Suprapubic skin (tissue), 4 donors: Measurements from ENCODE around the gene KIAA0930. TPM values are rescaled to one million over a fixed set of nuclear protein-coding genes. Genes with fewer than 3 reads are reported as not detected.
A peak's percentile ranks its signal among the peaks of the same experiment; 100 is the strongest.

ENCODE experiments used
- DNase-seq, 2 donors: peaks; one replicate each; pipeline ENCODE4 v3.0.0-alpha.2; 2019; ENCODE audit warnings: low spot score in 2 of 2
- H3K27ac ChIP-seq: fragments of 200-600 bp; sonication (generic); one replicate; pipeline ENCODE4 v1.5.1; 2019
- H3K27me3 ChIP-seq: fragments of 200-600 bp; sonication (generic); one replicate; pipeline ENCODE4 v1.5.1; 2019
- H3K36me3 ChIP-seq: fragments of 200-600 bp; sonication (generic); one replicate; pipeline ENCODE4 v1.5.1; 2019
- H3K4me1 ChIP-seq: fragments of 200-600 bp; sonication (generic); one replicate; pipeline ENCODE4 v1.5.1; 2019
- H3K4me3 ChIP-seq: fragments of 200-600 bp; sonication (generic); one replicate; pipeline ENCODE4 v1.5.1; 2019; ENCODE audit warnings: mild to moderate bottlenecking
- H3K9me3 ChIP-seq: fragments of 200-600 bp; sonication (generic); one replicate; pipeline ENCODE4 v1.5.1; 2019
- CTCF ChIP-seq, 2 donors: fragments of 200-600 bp in 1 of 2; fragments of 450-650 bp in 1 of 2; sonication (generic) in 1 of 2; IDR thresholded peaks; one replicate each; pipeline ENCODE4 v1.5.1; 2016 to 2019; ENCODE audit warnings: antibody characterized with exemption in 2 of 2, mild to moderate bottlenecking in 1 of 2, moderate library complexity in 1 of 2
- EP300 ChIP-seq: sonication (generic); formaldehyde crosslinking; IDR thresholded peaks from one replicate; pipeline ENCODE4 v1.6.1; 2017; ENCODE audit warnings: antibody characterized with exemption
- POLR2A ChIP-seq, 2 donors: fragments of 450-650 bp; IDR thresholded peaks; one replicate each; pipeline ENCODE4 v1.6.1; 2017; ENCODE audit warnings: antibody characterized with exemption in 2 of 2, mild to moderate bottlenecking in 2 of 2, moderate library complexity in 2 of 2
- POLR2AphosphoS5 ChIP-seq, 3 donors: sonication (generic); formaldehyde crosslinking; IDR thresholded peaks; one replicate each; pipeline ENCODE4 v1.6.1; 2017; ENCODE audit warnings: antibody characterized with exemption in 3 of 3
- WGBS: methylation state at CpG from one replicate; pipeline ENCODE4 v1.1.5; 2018; 5-methylcytosine and 5-hydroxymethylcytosine counted together
- total RNA-seq, 4 donors: library from RNA; depleted of rRNA; stranded (reverse); fragments of >200 nt; gene quantifications; one replicate each; pipeline ENCODE4 v1.1.0, GENCODE V29; 2016

KIAA0930 gene
- total RNA-seq, 4 donors from 2014 or later, result 36.0 to 119 (median 74.4) TPM

DNA sequence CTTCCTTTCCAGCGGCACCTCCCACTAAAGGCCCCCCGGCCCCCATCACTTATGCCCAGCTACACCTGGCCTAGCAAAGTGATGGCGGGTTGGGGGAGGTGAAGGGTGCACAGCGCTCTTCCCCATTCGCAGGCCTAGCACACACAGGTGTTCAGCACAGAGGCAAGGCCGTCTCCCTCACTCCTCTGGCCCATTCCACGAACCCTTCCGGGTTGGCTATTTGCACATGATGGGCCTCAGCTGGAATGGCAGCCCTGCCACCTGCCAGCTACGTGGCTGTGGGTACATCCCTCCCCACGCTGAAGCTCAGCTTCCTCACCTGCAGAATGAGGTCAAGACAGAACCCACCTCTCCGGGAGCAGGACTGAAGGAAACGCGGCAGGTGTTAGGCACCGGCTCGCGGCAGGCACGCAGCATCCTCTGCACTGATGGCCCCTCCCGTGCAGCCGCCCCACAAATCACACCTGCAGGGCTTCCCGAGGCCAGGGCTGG lies 4.8 kb downstream of the KIAA0930 start:
- Histone ChIP-seq H3K4me3 (no peak overlapping the region), H3K27ac (no peak overlapping the region), H3K36me3 (peaks cover 12% of the 10 kb centered on the region), H3K9me3 (no peaks in the 10 kb centered on the region), H3K4me1 (peaks cover 62% of the 10 kb centered on the region), H3K27me3 (no peaks in the 10 kb centered on the region)
- TF ChIP-seq EP300 (no peak), CTCF (IDR thresholded peaks at IDR 0.05) (no peak), POLR2AphosphoS5 (IDR thresholded peaks at IDR 0.05) (no peak), POLR2A (IDR thresholded peaks at IDR 0.05) (no peak)
- no peak for DNase-seq
- WGBS, result 80% methylated on average over 19 of the region's 20 CpGs

GRCh38 chr22:45235101-45235777 lies 5.5 kb downstream of the KIAA0930 start:
- peaks cover 12% of the 10 kb centered on the region for H3K36me3 ChIP-seq
- no peak for DNase-seq
- H3K27me3 ChIP-seq, result no peaks in the 10 kb centered on the region
- TF ChIP-seq POLR2AphosphoS5 (IDR thresholded peaks at IDR 0.05) (no peak), CTCF (IDR thresholded peaks at IDR 0.05) (no peak), EP300 (no peak), POLR2A (IDR thresholded peaks at IDR 0.05) (no peak)
- no peaks in the 10 kb centered on the region for H3K9me3 ChIP-seq
- peaks cover 68% of the 10 kb centered on the region for H3K4me1 ChIP-seq
- no peak overlapping the region for H3K4me3 ChIP-seq
- 60% methylated on average over 16 of the region's 23 CpGs for WGBS
- peak overlapping the region; percentile 12 for H3K27ac ChIP-seq

- no CpG with 5 or more reads among the region's 10 CpGs for WGBS
- Histone ChIP-seq H3K36me3 (peaks cover 12% of the 10 kb centered on the region), H3K4me3 (no peak overlapping the region), H3K27me3 (no peaks in the 10 kb centered on the region), H3K27ac (no peak overlapping the region), H3K9me3 (no peaks in the 10 kb centered on the region), H3K4me1 (peaks cover 58% of the 10 kb centered on the region)
- TF ChIP-seq EP300 (no peak), POLR2AphosphoS5 (IDR thresholded peaks at IDR 0.05) (no peak), POLR2A (IDR thresholded peaks at IDR 0.05) (no peak), CTCF (IDR thresholded peaks at IDR 0.05) (no peak)
- DNase-seq, result no peak
Measured at GRCh38 chr22:45233827-45234226, 6.9 kb downstream of the KIAA0930 start.

DNA sequence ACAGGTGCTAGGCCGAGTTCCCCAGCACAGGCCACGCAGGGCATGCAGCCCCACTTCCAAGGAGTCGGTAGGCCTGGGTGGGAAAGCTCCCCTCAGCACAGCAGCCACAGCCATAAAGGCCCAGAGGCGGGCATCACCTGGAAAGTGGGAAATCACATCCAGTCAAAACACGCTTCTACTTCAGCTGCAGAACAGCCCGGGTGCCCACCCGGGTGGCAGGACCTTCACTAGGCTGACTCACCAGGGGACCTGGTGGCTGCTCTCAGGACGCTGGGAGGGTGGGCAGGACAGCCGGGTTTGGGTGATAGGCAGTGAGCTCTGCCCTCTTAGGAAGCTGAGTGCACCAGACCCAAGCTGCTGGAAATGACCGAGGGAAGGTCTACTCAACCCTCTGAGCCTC lies 7.3 kb downstream of the KIAA0930 start:
- Histone ChIP-seq H3K27ac (no peak overlapping the region), H3K36me3 (peaks cover 12% of the 10 kb centered on the region), H3K4me1 (peaks cover 53% of the 10 kb centered on the region), H3K27me3 (no peaks in the 10 kb centered on the region), H3K4me3 (no peak overlapping the region), H3K9me3 (no peaks in the 10 kb centered on the region)
- WGBS, result 87% methylated on average over 5 of the region's 10 CpGs
- DNase-seq, result no peak
- TF ChIP-seq POLR2AphosphoS5 (IDR thresholded peaks at IDR 0.05) (no peak), POLR2A (IDR thresholded peaks at IDR 0.05) (no peak), CTCF (IDR thresholded peaks at IDR 0.05) (no peak), EP300 (no peak)

- Histone ChIP-seq H3K27ac (no peak overlapping the region), H3K36me3 (no peaks in the 10 kb centered on the region), H3K9me3 (no peaks in the 10 kb centered on the region), H3K4me1 (peaks cover 64% of the 10 kb centered on the region), H3K27me3 (no peaks in the 10 kb centered on the region), H3K4me3 (no peak overlapping the region)
- 49% methylated on average over 2 of the region's 2 CpGs for WGBS
- TF ChIP-seq POLR2AphosphoS5 (IDR thresholded peaks at IDR 0.05), result no peak
- no peak for TF ChIP-seq CTCF (IDR thresholded peaks at IDR 0.05)
- TF ChIP-seq POLR2A (IDR thresholded peaks at IDR 0.05), result no peak
- TF ChIP-seq EP300, result no peak
- no peak for DNase-seq
Measured at GRCh38 chr22:45231293-45231692, 9.4 kb downstream of the KIAA0930 start.
